KG1 (cell line): ENCODE data around the gene TOM1.
"Not testable (repeated sequence)": the region's sequence is repeated elsewhere in the genome, so short reads cannot be mapped to it uniquely, and the experiment has no call there.

Experiments
- DNase-seq: peaks from one replicate; lab custom pipeline; 2025; lab: John Stamatoyannopoulos, UW

Gene TOM1

GRCh38 chr22:35375031-35375430 is 75.3 kb downstream of the TOM1 start:
- DNase-seq: no peak

GRCh38 chr22:35375526-35375925 is 75.8 kb downstream of the TOM1 start:
- DNase-seq: no peak

GRCh38 chr22:35376728-35377472 is 77.2 kb downstream of the TOM1 start:
- peak; percentile 44 for DNase-seq

- DNase-seq: no peak
These were observed 78.0 kb downstream of the TOM1 start for GRCh38 chr22:35377735-35378134.

- no peak for DNase-seq
These were observed 78.9 kb downstream of the TOM1 start for GRCh38 chr22:35378621-35379020.

GRCh38 chr22:35379146-35379993 is 79.7 kb downstream of the TOM1 start:
- no peak for DNase-seq

- no peak for DNase-seq
These were observed 80.3 kb downstream of the TOM1 start for GRCh38 chr22:35380013-35380412.

GRCh38 chr22:35380537-35381423 is 81.1 kb downstream of the TOM1 start, which contains the start of gene HMOX1:
TSS of gene HMOX1 (plus strand) at chr22:35381096. CDS start at chr22:35381174, 78 bp downstream.
- peak; percentile 22 for DNase-seq

GRCh38 chr22:35381424-35382009 is 81.8 kb downstream of the TOM1 start:
- DNase-seq: no peak

GRCh38 chr22:35383679-35384071 is 84.0 kb downstream of the TOM1 start:
- DNase-seq: no peak

- DNase-seq: no peak
These were observed 84.8 kb downstream of the TOM1 start for GRCh38 chr22:35384527-35384926.

GRCh38 chr22:35384975-35385588 is 85.4 kb downstream of the TOM1 start:
- no peak for DNase-seq

GRCh38 chr22:35386670-35387288 is 87.1 kb downstream of the TOM1 start:
- no peak for DNase-seq

GRCh38 chr22:35390933-35391332 is 91.2 kb downstream of the TOM1 start:
- DNase-seq: no peak

- no peak for DNase-seq
These were observed 92.7 kb downstream of the TOM1 start for GRCh38 chr22:35392357-35392756.

GRCh38 chr22:35393116-35394010 is 93.7 kb downstream of the TOM1 start:
- DNase-seq: no peak

GRCh38 chr22:35394011-35394312 is 94.3 kb downstream of the TOM1 start:
- DNase-seq: no peak

- no peak for DNase-seq
These were observed 95.3 kb downstream of the TOM1 start for GRCh38 chr22:35394810-35395563.

GRCh38 chr22:35396622-35397021 is 96.9 kb downstream of the TOM1 start:
- not testable (repeated sequence) for DNase-seq
